ENCODE results near the gene ABHD14A.

The ABHD14A gene

GRCh38 chr3:51962854-51963530 is 11.9 kb upstream of the ABHD14A start:
- Histone ChIP-seq H3K27me3 (ENCODE audit: control insufficient read depth, insufficient read depth, low read length) (peaks cover 26% of the 10 kb centered on the region), H3K36me3 (ENCODE audit: control insufficient read depth, insufficient read depth, low read length) (peaks cover 2% of the 10 kb centered on the region), H3K9me3 (ENCODE audit: control insufficient read depth, insufficient read depth, low read length) (no peaks in the 10 kb centered on the region), H3K4me1 (ENCODE audit: control insufficient read depth, insufficient read depth, low read length) (peaks cover 20% of the 10 kb centered on the region), H3K9ac (ENCODE audit: low read depth, low read length) (no peak overlapping the region), H3K4me3 (ENCODE audit: low read depth, low read length) (no peak overlapping the region)

- H3K36me3 ChIP-seq (ENCODE audit: control insufficient read depth, insufficient read depth, low read length): peaks cover 2% of the 10 kb centered on the region
- H3K4me1 ChIP-seq (ENCODE audit: control insufficient read depth, insufficient read depth, low read length): peaks cover 27% of the 10 kb centered on the region
- peak overlapping the region; percentile 22 for H3K4me3 ChIP-seq (ENCODE audit: low read depth, low read length)
- peaks cover 26% of the 10 kb centered on the region for H3K27me3 ChIP-seq (ENCODE audit: control insufficient read depth, insufficient read depth, low read length)
- H3K9me3 ChIP-seq (ENCODE audit: control insufficient read depth, insufficient read depth, low read length): no peaks in the 10 kb centered on the region
- no peak overlapping the region for H3K9ac ChIP-seq (ENCODE audit: low read depth, low read length)
Observed at GRCh38 chr3:51963951-51964451, 10.9 kb upstream of the ABHD14A start.

DNA sequence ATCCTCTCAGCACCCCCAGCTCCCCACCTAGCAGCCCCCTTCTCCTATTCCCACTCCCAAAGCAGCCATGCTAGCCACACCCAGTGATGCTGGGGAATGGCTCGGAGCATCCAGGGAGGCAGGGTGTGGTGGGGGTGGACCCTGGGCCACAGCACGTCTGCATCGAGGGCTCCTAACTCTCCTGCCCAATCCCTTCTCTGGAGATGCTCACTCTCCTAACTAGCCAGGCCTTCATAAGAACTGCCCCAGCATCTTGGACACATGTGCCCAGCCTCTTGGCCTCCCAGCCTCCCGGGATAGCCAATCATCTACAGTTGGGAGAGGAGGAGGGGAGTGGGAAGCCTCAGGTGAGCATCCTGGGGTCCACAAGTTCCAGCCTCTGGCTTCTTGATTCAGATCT is 10.3 kb upstream of the ABHD14A start:
- Histone ChIP-seq H3K4me3 (ENCODE audit: low read depth, low read length) (peak overlapping the region; percentile 22), H3K4me1 (ENCODE audit: control insufficient read depth, insufficient read depth, low read length) (peaks cover 29% of the 10 kb centered on the region), H3K36me3 (ENCODE audit: control insufficient read depth, insufficient read depth, low read length) (peaks cover 2% of the 10 kb centered on the region), H3K9ac (ENCODE audit: low read depth, low read length) (no peak overlapping the region), H3K9me3 (ENCODE audit: control insufficient read depth, insufficient read depth, low read length) (no peaks in the 10 kb centered on the region), H3K27me3 (ENCODE audit: control insufficient read depth, insufficient read depth, low read length) (peaks cover 26% of the 10 kb centered on the region)

DNA sequence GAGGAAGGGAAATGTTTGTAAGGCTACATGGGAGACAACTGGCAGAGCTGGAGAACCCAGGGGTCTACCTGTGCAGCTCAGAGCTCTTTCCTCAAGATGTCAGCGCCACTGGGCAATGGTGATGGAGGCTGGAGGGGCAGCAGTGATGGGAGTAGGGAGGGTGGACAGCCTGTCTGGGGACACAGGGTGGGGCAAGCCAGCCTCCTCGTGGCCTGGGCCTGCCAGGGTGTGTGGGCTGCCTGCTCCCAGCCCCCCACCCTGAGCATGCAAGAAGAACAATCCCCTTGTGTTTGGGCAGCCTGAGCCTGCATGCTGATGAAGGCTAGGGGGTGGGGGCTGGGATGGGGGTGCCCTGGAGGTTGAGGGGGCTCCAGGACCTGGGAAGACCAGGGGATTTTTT is 8.8 kb upstream of the ABHD14A start:
- peaks cover 26% of the 10 kb centered on the region for H3K27me3 ChIP-seq (ENCODE audit: control insufficient read depth, insufficient read depth, low read length)
- no peaks in the 10 kb centered on the region for H3K9me3 ChIP-seq (ENCODE audit: control insufficient read depth, insufficient read depth, low read length)
- H3K36me3 ChIP-seq (ENCODE audit: control insufficient read depth, insufficient read depth, low read length): no peaks in the 10 kb centered on the region
- H3K4me3 ChIP-seq (ENCODE audit: low read depth, low read length): peak overlapping the region; percentile 22
- H3K9ac ChIP-seq (ENCODE audit: low read depth, low read length): no peak overlapping the region
- peaks cover 29% of the 10 kb centered on the region for H3K4me1 ChIP-seq (ENCODE audit: control insufficient read depth, insufficient read depth, low read length)

- Histone ChIP-seq H3K36me3 (ENCODE audit: control insufficient read depth, insufficient read depth, low read length) (peaks cover 4% of the 10 kb centered on the region), H3K27me3 (ENCODE audit: control insufficient read depth, insufficient read depth, low read length) (peaks cover 26% of the 10 kb centered on the region), H3K4me1 (ENCODE audit: control insufficient read depth, insufficient read depth, low read length) (peaks cover 29% of the 10 kb centered on the region), H3K9me3 (ENCODE audit: control insufficient read depth, insufficient read depth, low read length) (no peaks in the 10 kb centered on the region), H3K4me3 (ENCODE audit: low read depth, low read length) (peak overlapping the region; percentile 61), H3K9ac (ENCODE audit: low read depth, low read length) (no peak overlapping the region)
Observed at GRCh38 chr3:51966486-51966885, 8.4 kb upstream of the ABHD14A start.

DNA sequence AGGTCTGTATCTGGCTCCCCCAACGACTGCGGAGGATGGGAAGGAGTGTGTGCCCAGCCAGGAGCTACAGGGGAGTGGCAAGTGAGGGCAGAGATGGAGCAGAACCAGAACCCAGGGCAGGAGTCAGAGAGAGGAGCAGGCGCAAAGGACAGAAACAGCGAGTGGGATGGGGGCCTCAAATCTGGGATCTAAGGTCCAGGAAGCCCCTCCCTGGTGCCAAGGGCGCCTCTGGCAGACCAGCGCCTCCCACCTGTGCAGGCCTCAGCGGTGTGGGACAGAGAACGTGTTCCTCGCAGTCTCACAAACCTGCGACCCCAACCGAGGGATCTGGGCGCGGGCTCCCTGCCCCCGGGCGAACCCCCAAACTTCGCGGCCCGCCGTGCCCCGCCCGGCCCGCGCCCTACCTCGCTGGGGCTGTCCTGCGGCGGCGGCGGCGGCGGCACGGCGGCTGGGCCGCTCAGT is 7.9 kb upstream of the ABHD14A start:
- peak overlapping the region; percentile 61 for H3K4me3 ChIP-seq (ENCODE audit: low read depth, low read length)
- H3K9me3 ChIP-seq (ENCODE audit: control insufficient read depth, insufficient read depth, low read length): no peaks in the 10 kb centered on the region
- peaks cover 26% of the 10 kb centered on the region for H3K27me3 ChIP-seq (ENCODE audit: control insufficient read depth, insufficient read depth, low read length)
- no peak overlapping the region for H3K9ac ChIP-seq (ENCODE audit: low read depth, low read length)
- peaks cover 29% of the 10 kb centered on the region for H3K4me1 ChIP-seq (ENCODE audit: control insufficient read depth, insufficient read depth, low read length)
- H3K36me3 ChIP-seq (ENCODE audit: control insufficient read depth, insufficient read depth, low read length): peaks cover 5% of the 10 kb centered on the region

DNA sequence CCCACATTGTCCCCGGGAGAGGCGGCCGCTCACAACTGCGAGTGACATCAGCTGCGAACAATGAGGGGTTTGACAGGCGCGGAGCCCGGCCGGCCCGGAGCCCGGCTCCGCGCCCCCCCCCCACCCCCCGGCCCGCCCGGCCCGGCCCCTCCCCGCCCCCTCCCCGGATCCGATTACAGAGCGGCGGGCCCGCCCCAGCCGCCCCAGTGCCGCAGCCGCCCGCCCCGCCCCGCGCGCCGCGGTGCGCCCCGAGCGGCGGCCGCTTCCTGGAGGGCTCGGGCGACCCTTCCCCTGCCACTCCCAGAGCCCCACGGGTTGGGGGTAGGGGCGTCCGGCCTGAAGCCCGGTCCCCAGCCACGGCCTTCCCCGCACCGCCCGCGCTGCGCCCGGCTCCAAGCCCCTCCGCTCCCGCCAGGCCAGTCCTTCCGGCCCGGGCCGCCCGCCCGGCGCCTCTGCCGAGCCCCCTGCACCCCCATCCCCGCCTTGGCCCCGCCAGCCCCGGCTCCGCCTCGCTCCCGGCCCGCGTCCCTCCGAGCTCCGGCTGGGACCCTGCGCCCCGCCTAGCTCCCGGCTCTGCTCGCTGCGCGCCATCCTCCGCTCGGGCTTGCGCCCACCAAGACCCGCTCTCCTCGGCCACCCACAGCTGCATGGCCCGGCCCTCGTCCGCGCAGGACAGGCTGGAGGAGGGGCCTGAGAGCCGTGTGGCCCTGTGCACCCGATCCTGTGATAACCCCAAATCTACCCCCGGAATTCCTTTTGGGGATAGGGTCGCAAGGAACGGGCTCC is 7.3 kb upstream of the ABHD14A start, which contains the start of gene PCBP4:
TSS of gene PCBP4 (minus strand) at position 71 of the 786 bp plus-strand sequence. CDS start 6,214 bp downstream, outside the sequence.
- Histone ChIP-seq H3K4me3 (ENCODE audit: low read depth, low read length) (peak within 1 kb of the TSS; percentile 78), H3K9me3 (ENCODE audit: control insufficient read depth, insufficient read depth, low read length) (no peaks in the 10 kb centered on the region), H3K27me3 (ENCODE audit: control insufficient read depth, insufficient read depth, low read length) (peaks cover 22% of the 10 kb centered on the region), H3K36me3 (ENCODE audit: control insufficient read depth, insufficient read depth, low read length) (peaks cover 5% of the 10 kb centered on the region), H3K9ac (ENCODE audit: low read depth, low read length) (peak within 1 kb of the TSS; percentile 73), H3K4me1 (ENCODE audit: control insufficient read depth, insufficient read depth, low read length) (peaks cover 29% of the 10 kb centered on the region)

GRCh38 chr3:51968170-51968775 is 6.6 kb upstream of the ABHD14A start:
- Histone ChIP-seq H3K36me3 (ENCODE audit: control insufficient read depth, insufficient read depth, low read length) (peaks cover 5% of the 10 kb centered on the region), H3K4me3 (ENCODE audit: low read depth, low read length) (peak overlapping the region; percentile 78), H3K27me3 (ENCODE audit: control insufficient read depth, insufficient read depth, low read length) (peaks cover 18% of the 10 kb centered on the region), H3K9me3 (ENCODE audit: control insufficient read depth, insufficient read depth, low read length) (no peaks in the 10 kb centered on the region), H3K4me1 (ENCODE audit: control insufficient read depth, insufficient read depth, low read length) (peaks cover 26% of the 10 kb centered on the region), H3K9ac (ENCODE audit: low read depth, low read length) (peak overlapping the region; percentile 73)

DNA sequence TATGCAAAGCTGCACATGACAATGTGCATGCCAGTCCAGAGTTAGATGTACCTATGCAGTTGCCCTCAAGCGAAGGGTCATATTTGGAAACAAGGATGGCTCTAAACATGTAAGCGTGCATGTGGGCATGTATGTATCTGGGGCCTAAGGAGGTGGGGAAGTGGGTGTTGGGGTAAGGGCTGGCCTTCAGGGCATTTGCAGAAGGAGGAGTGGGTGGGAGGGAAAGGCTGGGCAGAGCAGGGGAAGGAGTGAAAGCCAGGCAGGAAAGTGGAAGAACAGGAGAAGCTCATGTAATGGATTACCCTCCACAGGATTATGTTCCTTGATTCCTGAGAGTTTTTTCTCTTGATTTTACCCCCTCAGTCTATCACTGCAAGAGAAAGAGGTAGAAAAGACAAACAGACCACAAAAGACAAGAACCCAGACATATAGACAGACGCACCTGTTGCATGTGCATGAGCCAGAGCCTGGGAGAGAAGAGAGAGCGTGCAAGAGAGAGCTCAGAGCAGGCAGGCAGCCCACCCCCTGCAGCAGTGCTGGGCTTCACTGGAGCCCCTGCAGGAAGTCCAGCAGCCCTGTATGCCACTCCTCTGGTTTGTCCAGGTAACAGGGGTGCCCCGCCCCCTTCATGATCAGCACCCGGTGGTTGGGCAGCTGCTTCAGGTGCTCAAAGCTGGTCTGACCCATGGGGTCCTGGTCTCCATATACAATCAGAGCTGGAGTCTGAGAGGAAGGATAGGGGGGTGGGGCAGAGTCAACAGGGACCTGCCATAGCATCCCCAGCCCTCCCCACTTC is 5.8 kb upstream of the ABHD14A start:
- H3K9ac ChIP-seq (ENCODE audit: low read depth, low read length): no peak overlapping the region
- H3K9me3 ChIP-seq (ENCODE audit: control insufficient read depth, insufficient read depth, low read length): no peaks in the 10 kb centered on the region
- peaks cover 19% of the 10 kb centered on the region for H3K27me3 ChIP-seq (ENCODE audit: control insufficient read depth, insufficient read depth, low read length)
- peaks cover 27% of the 10 kb centered on the region for H3K4me1 ChIP-seq (ENCODE audit: control insufficient read depth, insufficient read depth, low read length)
- peaks cover 5% of the 10 kb centered on the region for H3K36me3 ChIP-seq (ENCODE audit: control insufficient read depth, insufficient read depth, low read length)
- H3K4me3 ChIP-seq (ENCODE audit: low read depth, low read length): peak overlapping the region; percentile 41

DNA sequence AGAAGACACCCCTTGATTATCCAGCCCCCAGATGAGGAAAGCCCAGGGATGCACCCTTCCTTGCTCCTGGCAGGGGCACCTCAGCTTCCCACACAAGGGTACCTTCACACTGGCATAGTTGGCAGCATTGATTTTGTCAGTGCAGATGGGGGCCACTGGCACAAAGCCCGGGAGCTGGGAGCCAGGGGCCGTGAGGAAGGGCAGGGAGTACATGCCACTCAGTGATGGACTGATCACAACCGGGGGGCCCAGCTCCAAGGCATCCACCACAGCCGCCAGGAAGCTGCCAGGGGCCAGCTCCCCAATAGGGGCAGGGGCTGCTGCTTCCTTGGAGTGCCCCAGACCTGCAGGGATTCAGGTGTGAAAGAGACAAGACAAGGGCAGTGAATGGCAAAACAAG is 5.0 kb upstream of the ABHD14A start:
- no peak overlapping the region for H3K9ac ChIP-seq (ENCODE audit: low read depth, low read length)
- H3K4me3 ChIP-seq (ENCODE audit: low read depth, low read length): no peak overlapping the region
- peaks cover 5% of the 10 kb centered on the region for H3K36me3 ChIP-seq (ENCODE audit: control insufficient read depth, insufficient read depth, low read length)
- peaks cover 28% of the 10 kb centered on the region for H3K4me1 ChIP-seq (ENCODE audit: control insufficient read depth, insufficient read depth, low read length)
- H3K27me3 ChIP-seq (ENCODE audit: control insufficient read depth, insufficient read depth, low read length): peaks cover 23% of the 10 kb centered on the region
- H3K9me3 ChIP-seq (ENCODE audit: control insufficient read depth, insufficient read depth, low read length): no peaks in the 10 kb centered on the region
